Right forelimb (tissue), 1 donor: ENCODE data around the gene VPS26B.
"Not testable (repeated sequence)": the region's sequence is repeated elsewhere in the genome, so short reads cannot be mapped to it uniquely, and the experiment has no call there.

ENCODE experiments used
- DNase-seq: peaks from one replicate; pipeline ENCODE4 v3.0.0-alpha.2; 2018

VPS26B gene

DNA sequence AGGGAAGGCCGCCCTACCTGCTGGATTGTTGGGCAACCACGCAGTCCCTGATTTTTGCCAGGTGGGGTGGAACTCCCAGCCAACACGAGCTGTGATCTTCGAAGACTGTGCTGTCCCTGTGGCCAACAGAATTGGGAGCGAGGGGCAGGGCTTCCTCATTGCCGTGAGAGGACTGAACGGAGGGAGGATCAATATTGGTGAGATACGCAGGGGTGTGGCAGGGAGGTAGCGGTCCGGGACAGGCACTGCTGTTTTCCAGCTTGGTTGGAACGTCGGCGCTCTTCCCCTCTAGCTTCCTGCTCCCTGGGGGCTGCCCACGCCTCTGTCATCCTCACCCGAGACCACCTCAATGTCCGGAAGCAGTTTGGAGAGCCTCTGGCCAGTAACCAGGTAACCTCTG, 36.5 kb downstream of the VPS26B start:
- no peak for DNase-seq

- DNase-seq: no peak
Measured at GRCh38 chr11:134261626-134262488, 37.4 kb downstream of the VPS26B start.

GRCh38 chr11:134264966-134265764, 40.7 kb downstream of the VPS26B start:
- DNase-seq: no peak

DNA sequence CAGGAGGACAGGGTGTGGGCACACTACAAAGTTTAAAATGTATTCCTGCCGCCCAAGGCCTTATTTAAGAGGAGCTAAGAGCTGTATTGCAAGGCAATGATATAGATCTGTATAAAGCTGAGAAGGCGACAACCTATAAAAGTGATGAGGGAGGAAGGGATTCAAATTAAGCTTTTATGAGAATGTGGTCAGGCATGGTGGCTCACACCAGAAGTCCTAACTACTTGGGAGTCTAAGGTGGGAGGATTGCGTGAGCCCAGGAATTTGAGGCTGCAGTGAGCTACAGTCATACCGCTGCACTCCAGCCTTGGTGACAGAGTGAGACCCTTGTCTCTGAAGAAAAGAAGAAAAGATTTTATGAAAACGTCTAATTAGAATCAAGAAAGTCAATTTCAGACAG, 42.0 kb downstream of the VPS26B start:
- no peak for DNase-seq

GRCh38 chr11:134266841-134267251, 42.4 kb downstream of the VPS26B start:
- DNase-seq: no peak

GRCh38 chr11:134267461-134267860, 43.0 kb downstream of the VPS26B start:
- DNase-seq: no peak

DNA sequence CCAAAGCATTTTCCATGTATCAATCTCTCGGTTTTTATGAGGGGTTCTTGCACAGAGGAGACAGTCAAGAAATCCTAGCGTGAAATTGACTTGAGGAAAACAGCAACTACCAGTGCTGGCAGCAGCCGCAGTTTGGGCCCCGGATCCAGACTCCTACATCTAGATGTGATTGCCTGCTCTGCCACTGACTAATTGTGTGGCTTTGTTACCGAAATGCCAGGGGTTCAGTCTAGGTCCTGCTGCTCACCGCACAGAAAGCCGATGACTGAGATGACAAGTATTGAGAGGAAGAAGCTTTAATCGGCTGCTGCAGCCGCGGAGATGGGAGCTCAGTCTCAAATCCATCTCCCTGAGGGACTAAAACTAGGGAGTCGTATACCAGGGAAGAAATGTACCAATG, 43.5 kb downstream of the VPS26B start:
- no peak for DNase-seq

GRCh38 chr11:134270250-134270714, 45.8 kb downstream of the VPS26B start:
- DNase-seq: no peak

GRCh38 chr11:134271978-134272377, 47.5 kb downstream of the VPS26B start:
- DNase-seq: no peak

- no peak for DNase-seq
Measured at GRCh38 chr11:134272381-134273316, 48.2 kb downstream of the VPS26B start.

- no peak for DNase-seq
Measured at GRCh38 chr11:134273317-134273712, 48.8 kb downstream of the VPS26B start.

GRCh38 chr11:134275188-134275533, 50.7 kb downstream of the VPS26B start:
- no peak for DNase-seq

GRCh38 chr11:134275534-134276395, 51.3 kb downstream of the VPS26B start, which contains the start of gene GLB1L3:
Gene GLB1L3 (plus strand): TSS chr11:134276379. CDS start chr11:134276741, 362 bp downstream.
- DNase-seq: no peak

- DNase-seq: no peak
Measured at GRCh38 chr11:134276396-134277182, 52.1 kb downstream of the VPS26B start.

DNA sequence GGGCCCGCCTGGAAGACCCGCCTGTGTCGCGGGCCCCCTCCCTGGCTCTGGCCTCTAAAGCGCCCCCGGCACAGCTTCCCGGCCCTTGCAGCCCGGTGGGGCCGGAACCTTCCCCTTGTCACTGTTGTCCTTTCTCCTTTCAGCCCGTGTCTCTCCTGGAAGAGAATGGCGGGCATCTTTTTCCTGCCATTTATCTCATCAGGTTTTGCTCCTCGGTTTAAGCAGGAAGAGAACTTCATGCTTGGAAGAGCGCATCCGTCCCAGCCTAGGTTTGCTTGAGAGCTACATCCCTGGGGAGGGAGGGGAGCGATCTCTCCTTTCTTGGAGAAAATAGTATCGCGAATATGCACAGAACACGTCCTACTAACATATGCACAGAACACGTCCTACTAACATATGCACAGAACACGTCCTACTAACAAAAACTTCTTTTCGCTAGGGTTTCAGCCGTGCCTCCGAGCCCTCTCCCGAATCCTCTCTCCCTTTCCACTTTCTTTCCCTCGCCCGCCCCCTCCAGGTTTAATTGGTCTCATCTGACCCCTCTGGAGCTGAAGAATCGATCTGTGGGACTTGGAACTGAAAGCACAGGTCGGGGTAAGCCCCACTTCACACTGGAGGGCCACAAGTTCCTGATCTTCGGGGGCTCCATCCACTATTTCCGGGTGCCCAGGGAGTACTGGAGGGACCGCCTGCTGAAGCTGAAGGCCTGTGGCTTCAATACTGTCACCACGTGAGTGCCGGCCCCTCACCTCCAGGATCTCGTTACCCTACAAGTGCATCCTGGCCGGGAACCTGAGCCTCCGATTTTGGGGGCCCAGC, 52.9 kb downstream of the VPS26B start:
- no peak for DNase-seq

DNA sequence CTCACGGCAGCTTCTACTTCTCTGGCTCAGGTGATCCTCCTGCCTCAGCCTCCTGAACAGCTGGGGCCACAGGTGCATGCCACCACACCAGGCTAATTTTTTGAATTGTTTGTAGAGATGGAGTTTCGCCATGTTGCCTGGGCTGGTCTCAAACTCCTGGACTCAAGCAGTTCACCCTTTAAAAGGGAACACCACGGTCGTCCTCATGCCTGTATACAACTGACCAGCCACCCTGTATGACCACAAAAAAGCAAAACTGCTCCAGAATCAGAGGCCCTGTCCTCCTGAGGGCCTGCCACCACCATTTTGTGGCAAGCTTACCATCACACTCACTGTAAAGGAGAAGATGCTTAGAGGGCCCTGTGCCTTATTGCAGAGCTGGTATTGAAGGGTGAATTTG, 53.9 kb downstream of the VPS26B start:
- DNase-seq: no peak

DNA sequence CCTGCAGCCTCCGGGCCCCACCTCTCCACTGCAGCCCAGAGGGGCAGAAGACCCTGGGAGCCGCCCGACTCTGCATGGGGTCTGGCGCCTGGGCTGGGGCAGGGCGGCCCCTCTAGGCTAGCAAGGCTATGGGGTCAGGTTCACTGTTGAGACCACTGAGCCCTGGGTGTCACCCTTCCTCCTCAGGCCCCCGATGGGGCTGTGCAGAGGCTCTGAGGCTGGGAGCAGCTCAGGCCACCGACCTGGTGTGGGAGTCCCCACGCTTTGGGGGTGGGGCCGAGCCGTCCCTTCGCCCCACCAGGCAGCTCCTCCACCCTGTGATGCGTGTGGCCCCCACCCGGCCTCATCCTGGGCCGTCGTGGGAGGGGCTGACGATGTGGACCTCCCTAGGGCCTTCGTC, 57.2 kb downstream of the VPS26B start:
- not testable (repeated sequence) for DNase-seq

- no peak for DNase-seq
Measured at GRCh38 chr11:134282121-134283045, 57.9 kb downstream of the VPS26B start.
